Muscle of leg (tissue), 11 donors: Measurements from ENCODE around the gene DDX60. TPM values are rescaled to one million over a fixed set of nuclear protein-coding genes. Genes with fewer than 3 reads are reported as not detected.
"Not testable (repeated sequence)": the region's sequence is repeated elsewhere in the genome, so short reads cannot be mapped to it uniquely, and the experiment has no call there.

Experiments
- DNase-seq: peaks from one replicate; pipeline ENCODE4 v3.0.0; 2013
- H3K27ac ChIP-seq: one replicate; pipeline ENCODE4 v1.5.1; 2013; ENCODE audit warnings: mild to moderate bottlenecking, low read length, control low read depth
- H3K27me3 ChIP-seq: one replicate; pipeline ENCODE4 v1.6.1; 2013; ENCODE audit warnings: low read length; ENCODE audit not compliant: control insufficient read depth, insufficient read depth
- H3K36me3 ChIP-seq: one replicate; pipeline ENCODE4 v1.6.1; 2013; ENCODE audit warnings: low read length; ENCODE audit not compliant: control insufficient read depth, insufficient read depth
- H3K4me1 ChIP-seq: one replicate; pipeline ENCODE4 v1.6.1; 2013; ENCODE audit warnings: low read length; ENCODE audit not compliant: control insufficient read depth, insufficient read depth
- H3K4me3 ChIP-seq: one replicate; pipeline ENCODE4 v1.5.1; 2013; ENCODE audit warnings: low read length, control low read depth
- H3K9me3 ChIP-seq: replicated peaks from 2 replicates; pipeline ENCODE4 v1.6.1; 2013; ENCODE audit warnings: low read depth, low read length; ENCODE audit not compliant: control insufficient read depth
- WGBS: methylation state at CpG from one replicate; pipeline ENCODE4 v1.1.5; 2013; ENCODE audit warnings: missing lambda C conversion rate; ENCODE audit not compliant: insufficient coverage; 5-methylcytosine and 5-hydroxymethylcytosine counted together
- polyA plus RNA-seq, 8 donors: library from polyadenylated mRNA; unstranded; fragments of 120-200 nt; gene quantifications; one replicate each; pipeline versions ENCODE4 v1.2.1 to v1.2.3, GENCODE V29; 2013; ENCODE audit warnings: inconsistent platforms in 1 of 8, low replicate concordance in 1 of 8; ENCODE audit not compliant: insufficient read length in 8 of 8, insufficient read depth in 1 of 8
- total RNA-seq: library from RNA; stranded (reverse); fragments of 120-200 nt; gene quantifications from one replicate; pipeline ENCODE4 v1.2.4, GENCODE V29; 2013

Gene DDX60
- total and polyA plus RNA-seq, 9 donors: 3.4 to 7.9 (median 4.5) TPM

DNA sequence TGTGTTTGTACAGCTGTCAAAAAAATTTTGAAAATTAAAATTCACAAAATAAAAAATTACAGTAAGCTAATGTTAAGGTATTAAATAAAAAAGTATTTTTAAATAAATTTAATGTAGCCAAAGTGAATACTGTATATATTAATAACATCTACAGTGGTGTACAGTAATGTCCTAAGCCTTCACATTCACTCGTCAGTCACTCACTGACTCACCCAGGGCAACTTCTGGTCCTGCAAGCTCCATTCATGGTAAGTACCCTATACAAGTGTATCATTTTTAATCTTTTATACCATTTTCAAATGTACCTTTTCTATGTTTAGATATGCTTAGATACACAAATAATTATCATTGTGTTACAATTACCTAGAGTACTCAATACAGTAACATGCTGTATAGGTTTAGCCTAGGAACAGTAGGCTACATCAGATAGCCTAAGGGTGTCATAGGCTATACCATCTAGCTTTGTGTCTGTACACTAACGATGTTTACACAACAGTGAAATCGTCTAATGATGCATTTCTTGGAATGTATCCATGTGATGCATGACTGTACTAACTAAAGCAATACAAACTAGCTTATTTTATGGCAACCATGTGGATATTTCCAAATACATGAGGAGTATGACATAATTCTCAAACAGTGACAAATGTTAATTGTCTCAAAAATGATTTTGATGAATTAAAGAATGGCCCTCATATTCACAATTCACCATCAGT is 13.7 kb downstream of the DDX60 start:
- Histone ChIP-seq H3K27me3 (no peaks in the 10 kb centered on the region), H3K4me3 (no peak overlapping the region), H3K4me1 (no peaks in the 10 kb centered on the region), H3K9me3 (no peaks in the 10 kb centered on the region), H3K36me3 (peaks cover 17% of the 10 kb centered on the region), H3K27ac (no peak overlapping the region)
- WGBS: no CpG with 5 or more reads among the region's 3 CpGs
- DNase-seq: no peak

- not testable (repeated sequence) for H3K27me3 ChIP-seq, H3K27ac ChIP-seq, H3K4me1 ChIP-seq, DNase-seq, H3K9me3 ChIP-seq, H3K4me3 ChIP-seq
- WGBS: 93% methylated on average over 5 of the region's 5 CpGs
- H3K36me3 ChIP-seq: peaks cover 16% of the 10 kb centered on the region
Observed at GRCh38 chr4:168303430-168303829, 15.1 kb downstream of the DDX60 start.

- DNase-seq: no peak
- H3K27me3 ChIP-seq: no peaks in the 10 kb centered on the region
- no CpG with 5 or more reads among the region's 3 CpGs for WGBS
- no peak overlapping the region for H3K4me3 ChIP-seq
- H3K9me3 ChIP-seq: no peaks in the 10 kb centered on the region
- no peak overlapping the region for H3K27ac ChIP-seq
- H3K36me3 ChIP-seq: peaks cover 15% of the 10 kb centered on the region
- H3K4me1 ChIP-seq: no peaks in the 10 kb centered on the region
Observed at GRCh38 chr4:168293386-168293975, 25.1 kb downstream of the DDX60 start.

DNA sequence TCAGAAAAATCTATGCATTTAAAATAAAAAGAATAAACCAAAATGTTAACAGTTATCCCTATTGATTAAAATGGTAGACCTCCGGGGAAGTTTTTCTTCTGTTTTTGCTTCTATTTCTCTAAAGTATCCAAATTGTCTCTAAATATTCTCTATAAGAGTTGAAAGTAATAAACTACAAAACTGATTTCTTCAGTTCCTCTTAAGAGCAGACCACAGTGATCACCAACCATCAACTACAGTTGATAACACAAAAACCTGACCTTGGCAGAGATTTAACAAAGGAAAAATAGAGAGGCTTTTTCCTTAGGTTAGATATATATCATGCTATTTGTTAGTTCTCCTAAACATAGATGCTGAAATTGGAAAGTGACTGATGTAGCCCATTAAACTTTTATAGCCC is 27.3 kb downstream of the DDX60 start:
- H3K4me1 ChIP-seq: no peaks in the 10 kb centered on the region
- no peak overlapping the region for H3K4me3 ChIP-seq
- no CpG with 5 or more reads among the region's 1 CpG for WGBS
- DNase-seq: no peak
- no peaks in the 10 kb centered on the region for H3K27me3 ChIP-seq
- no peak overlapping the region for H3K27ac ChIP-seq
- no peaks in the 10 kb centered on the region for H3K9me3 ChIP-seq
- peaks cover 17% of the 10 kb centered on the region for H3K36me3 ChIP-seq

GRCh38 chr4:168285850-168286249 is 32.7 kb downstream of the DDX60 start:
- H3K36me3 ChIP-seq: peaks cover 14% of the 10 kb centered on the region
- not testable (repeated sequence) for H3K9me3 ChIP-seq, H3K27ac ChIP-seq, H3K4me3 ChIP-seq, H3K27me3 ChIP-seq, DNase-seq, H3K4me1 ChIP-seq
- no CpG with 5 or more reads among the region's 1 CpG for WGBS

DNA sequence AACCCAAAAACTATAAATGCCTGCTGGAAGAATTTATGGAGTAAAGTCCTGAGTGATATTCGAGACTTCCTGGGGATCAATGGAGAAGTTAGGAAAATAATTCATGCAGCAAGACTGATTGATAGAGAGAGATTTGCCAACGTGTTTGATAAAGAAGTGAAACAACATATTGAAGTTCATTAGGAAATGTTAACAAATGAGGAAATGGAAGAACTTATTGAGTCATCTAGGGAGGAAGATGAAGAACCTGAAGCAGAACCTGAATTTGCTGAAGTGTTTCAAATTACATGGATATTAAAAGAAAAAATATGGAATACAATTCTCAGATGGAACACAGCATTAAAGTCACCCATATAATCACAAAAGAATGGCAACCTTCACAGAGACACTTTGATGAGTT is 39.0 kb downstream of the DDX60 start:
- Histone ChIP-seq H3K4me3 (no peak overlapping the region), H3K9me3 (no peaks in the 10 kb centered on the region), H3K27ac (no peak overlapping the region), H3K4me1 (no peaks in the 10 kb centered on the region), H3K27me3 (no peaks in the 10 kb centered on the region), H3K36me3 (peaks cover 33% of the 10 kb centered on the region)
- no peak for DNase-seq
- 100% methylated on average over 1 of the region's 2 CpGs for WGBS

GRCh38 chr4:168275836-168276235 is 42.7 kb downstream of the DDX60 start:
- H3K4me3 ChIP-seq: no peak overlapping the region
- no peaks in the 10 kb centered on the region for H3K4me1 ChIP-seq
- H3K27ac ChIP-seq: no peak overlapping the region
- peaks cover 44% of the 10 kb centered on the region for H3K36me3 ChIP-seq
- no peak for DNase-seq
- H3K27me3 ChIP-seq: no peaks in the 10 kb centered on the region
- WGBS: no CpG with 5 or more reads among the region's 2 CpGs
- H3K9me3 ChIP-seq: no peaks in the 10 kb centered on the region

DNA sequence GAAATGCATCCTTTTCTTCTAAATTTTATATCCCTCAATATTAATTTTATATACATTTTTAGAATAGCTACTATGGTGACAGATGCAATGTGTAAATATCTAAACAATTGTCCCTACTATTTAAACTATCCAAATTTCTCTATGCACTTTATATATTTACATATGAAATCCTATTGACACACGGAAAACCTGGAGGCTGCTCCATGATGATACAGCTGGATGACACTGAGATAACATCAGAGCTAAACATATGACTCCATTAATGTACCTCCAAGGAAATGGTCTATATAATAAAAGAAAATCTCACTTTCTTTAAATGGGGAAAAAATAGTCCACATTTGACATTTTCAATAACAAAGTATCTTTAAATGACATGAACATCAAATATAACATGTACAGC is 43.7 kb downstream of the DDX60 start:
- Histone ChIP-seq H3K9me3 (no peaks in the 10 kb centered on the region), H3K4me1 (no peaks in the 10 kb centered on the region), H3K27me3 (no peaks in the 10 kb centered on the region), H3K4me3 (no peak overlapping the region), H3K27ac (no peak overlapping the region), H3K36me3 (peaks cover 43% of the 10 kb centered on the region)
- no peak for DNase-seq
- WGBS: no CpG with 5 or more reads among the region's 1 CpG

- no CpG with 5 or more reads among the region's 9 CpGs for WGBS
- H3K27ac ChIP-seq: no peak overlapping the region
- H3K9me3 ChIP-seq: no peaks in the 10 kb centered on the region
- H3K27me3 ChIP-seq: no peaks in the 10 kb centered on the region
- H3K4me3 ChIP-seq: no peak overlapping the region
- H3K4me1 ChIP-seq: no peaks in the 10 kb centered on the region
- no peak for DNase-seq
- peaks cover 39% of the 10 kb centered on the region for H3K36me3 ChIP-seq
Observed at GRCh38 chr4:168273838-168274237, 44.7 kb downstream of the DDX60 start.

DNA sequence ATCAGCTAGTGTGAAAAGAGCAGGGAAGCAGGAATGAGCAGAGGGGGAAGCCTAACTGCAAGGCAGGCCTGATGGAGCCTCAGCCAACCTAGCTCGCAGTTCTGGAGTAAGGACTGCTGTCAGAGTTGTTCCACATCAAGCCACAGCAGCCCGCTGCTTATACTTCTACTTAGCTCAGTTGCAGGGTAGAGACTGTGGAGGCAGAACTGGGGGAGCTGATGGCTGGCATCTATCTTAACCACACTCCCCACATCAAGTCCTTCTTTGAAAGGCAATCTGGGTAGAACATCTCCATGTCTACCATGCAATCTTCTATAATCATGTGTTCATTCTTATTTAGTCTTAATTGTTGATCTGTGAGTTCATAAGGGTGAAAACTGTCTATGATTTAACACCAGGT is 46.1 kb downstream of the DDX60 start:
- no peak overlapping the region for H3K27ac ChIP-seq
- no peaks in the 10 kb centered on the region for H3K4me1 ChIP-seq
- H3K36me3 ChIP-seq: peaks cover 33% of the 10 kb centered on the region
- no peaks in the 10 kb centered on the region for H3K9me3 ChIP-seq
- DNase-seq: no peak
- no peaks in the 10 kb centered on the region for H3K27me3 ChIP-seq
- no CpG with 5 or more reads among the region's 2 CpGs for WGBS
- H3K4me3 ChIP-seq: no peak overlapping the region
